Astrocyte of the cerebellum (primary cell): ENCODE data around the gene MAP4K3.

Source experiments
- DNase-seq: peaks from one replicate; pipeline ENCODE4 v3.0.0-alpha.2; 2011; ENCODE audit warnings: low read depth
- H3K4me3 ChIP-seq: 2 replicates; pipeline ENCODE4 v1.5.1; 2011; ENCODE audit warnings: mild to moderate bottlenecking, low read depth, low read length, moderate library complexity
- in situ Hi-C: cut with HindIII; loops from 2 replicates; pipeline ENCODE4 v1.10.0; 2017; ENCODE audit warnings: low sequenced_read_pairs
- TF ChIP-seq, protein P1 (sequence below): IDR thresholded peaks from 2 replicates; pipeline ENCODE4 v1.5.1; 2012; ENCODE audit warnings: low read length, low read depth, moderate library complexity, mild to moderate bottlenecking; ENCODE audit errors: missing control alignments

MAP4K3 gene

GRCh38 chr2:39469807-39470206, 32.7 kb upstream of the MAP4K3 start:
- TF ChIP-seq, protein P1, sequence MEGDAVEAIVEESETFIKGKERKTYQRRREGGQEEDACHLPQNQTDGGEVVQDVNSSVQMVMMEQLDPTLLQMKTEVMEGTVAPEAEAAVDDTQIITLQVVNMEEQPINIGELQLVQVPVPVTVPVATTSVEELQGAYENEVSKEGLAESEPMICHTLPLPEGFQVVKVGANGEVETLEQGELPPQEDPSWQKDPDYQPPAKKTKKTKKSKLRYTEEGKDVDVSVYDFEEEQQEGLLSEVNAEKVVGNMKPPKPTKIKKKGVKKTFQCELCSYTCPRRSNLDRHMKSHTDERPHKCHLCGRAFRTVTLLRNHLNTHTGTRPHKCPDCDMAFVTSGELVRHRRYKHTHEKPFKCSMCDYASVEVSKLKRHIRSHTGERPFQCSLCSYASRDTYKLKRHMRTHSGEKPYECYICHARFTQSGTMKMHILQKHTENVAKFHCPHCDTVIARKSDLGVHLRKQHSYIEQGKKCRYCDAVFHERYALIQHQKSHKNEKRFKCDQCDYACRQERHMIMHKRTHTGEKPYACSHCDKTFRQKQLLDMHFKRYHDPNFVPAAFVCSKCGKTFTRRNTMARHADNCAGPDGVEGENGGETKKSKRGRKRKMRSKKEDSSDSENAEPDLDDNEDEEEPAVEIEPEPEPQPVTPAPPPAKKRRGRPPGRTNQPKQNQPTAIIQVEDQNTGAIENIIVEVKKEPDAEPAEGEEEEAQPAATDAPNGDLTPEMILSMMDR, result no peak
- no peak for DNase-seq
- H3K4me3 ChIP-seq, result no peak overlapping the region
- in situ Hi-C loops, result no loop called here

GRCh38 chr2:39468579-39469451, 31.7 kb upstream of the MAP4K3 start:
- no peak overlapping the region for H3K4me3 ChIP-seq
- no peak for DNase-seq
- TF ChIP-seq, protein P1, result no peak
- in situ Hi-C loops, result no loop called here

- in situ Hi-C loops, result no loop called here
These were observed 29.2 kb upstream of the MAP4K3 start for GRCh38 chr2:39466311-39466710.

DNA sequence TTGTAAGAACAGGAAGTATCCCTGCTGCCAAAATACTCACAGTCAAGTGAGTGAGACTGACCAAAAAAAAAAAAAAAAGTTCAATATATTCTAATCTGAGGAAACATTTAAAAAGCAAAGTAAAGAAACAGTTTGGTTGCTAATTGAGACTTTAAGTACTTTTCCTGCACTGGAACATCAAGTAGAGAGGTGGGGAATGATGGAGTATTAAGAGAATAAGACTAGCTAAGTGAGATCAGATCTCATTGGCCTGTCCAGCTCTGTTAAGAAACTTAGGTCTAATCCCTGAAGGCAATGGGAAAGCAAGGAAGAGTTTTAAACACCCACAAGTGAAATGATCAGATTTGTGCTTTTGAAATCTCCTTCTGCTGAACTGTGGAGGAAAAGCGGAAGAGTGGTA, 27.8 kb upstream of the MAP4K3 start:
- in situ Hi-C loops, result no loop called here
- TF ChIP-seq, protein P1, result no peak
- DNase-seq, result no peak
- H3K4me3 ChIP-seq, result no peak overlapping the region

More at GRCh38 chr2:39466311-39466710, 29.2 kb upstream of the MAP4K3 start:
- no peak for DNase-seq
- H3K4me3 ChIP-seq, result no peak overlapping the region
- TF ChIP-seq, protein P1, result no peak

GRCh38 chr2:39455826-39456225, 18.7 kb upstream of the MAP4K3 start:
- H3K4me3 ChIP-seq, result no peak overlapping the region
- TF ChIP-seq, protein P1, result no peak
- in situ Hi-C loops, result no loop called here
- no peak for DNase-seq

GRCh38 chr2:39452396-39452795, 15.3 kb upstream of the MAP4K3 start:
- TF ChIP-seq, protein P1, result no peak
- no peak overlapping the region for H3K4me3 ChIP-seq
- no peak for DNase-seq
- in situ Hi-C loops, result no loop called here
